NT2/D1 (cell line): Measurements from ENCODE around the gene POU2F2.
A peak's percentile ranks its signal among the peaks of the same experiment; 100 is the strongest.

ENCODE experiments used
- DNase-seq: peaks from one replicate; pipeline ENCODE4 v3.0.0-alpha.2; 2011; ENCODE audit warnings: low read depth, low spot score
- H3K27me3 ChIP-seq: 2 replicates; pipeline ENCODE4 v1.6.0; 2011; ENCODE audit warnings: mild to moderate bottlenecking; ENCODE audit not compliant: insufficient read length, insufficient read depth
- H3K36me3 ChIP-seq: 2 replicates; pipeline ENCODE4 v1.6.1; 2011; ENCODE audit warnings: mild to moderate bottlenecking, low read length, mixed read lengths; ENCODE audit not compliant: insufficient read depth, insufficient read length
- H3K4me1 ChIP-seq: 2 replicates; pipeline ENCODE4 v1.5.1; 2011; ENCODE audit not compliant: insufficient read depth, insufficient read length
- H3K4me3 ChIP-seq: 2 replicates; pipeline ENCODE4 v1.5.1; 2011; ENCODE audit warnings: low read depth; ENCODE audit not compliant: insufficient read length
- H3K9ac ChIP-seq: 2 replicates; pipeline ENCODE4 v1.6.0; 2011; ENCODE audit warnings: low read depth; ENCODE audit not compliant: insufficient read length
- H3K9me3 ChIP-seq: 2 replicates; pipeline ENCODE4 v1.5.1; 2011; ENCODE audit warnings: mild to moderate bottlenecking, low read length; ENCODE audit not compliant: insufficient read depth
- SUZ12 ChIP-seq: IDR thresholded peaks from 2 replicates; pipeline ENCODE4 v1.6.1; 2011; ENCODE audit not compliant: insufficient read length, insufficient read depth; ENCODE audit errors: extremely low read depth
- YY1 ChIP-seq: IDR thresholded peaks from 2 replicates; pipeline ENCODE4 v1.6.1; 2011; ENCODE audit not compliant: insufficient read length, insufficient read depth
- ZNF274 ChIP-seq: IDR thresholded peaks from 2 replicates; pipeline ENCODE4 v1.6.1; 2011; ENCODE audit warnings: mild to moderate bottlenecking, low read depth, low read length

Gene POU2F2

GRCh38 chr19:42075616-42076379 is 56.4 kb downstream of the POU2F2 start, which contains the start of gene ZNF574:
Gene ZNF574 (plus strand): TSS chr19:42076166. CDS start chr19:42078607, 2,441 bp downstream.
- no peak for TF ChIP-seq ZNF274
- peak; percentile 71 for TF ChIP-seq YY1
- no peak for TF ChIP-seq SUZ12
- Histone ChIP-seq H3K9me3 (no peaks in the 10 kb centered on the region), H3K4me1 (peaks cover 3% of the 10 kb centered on the region), H3K9ac (peak within 1 kb of the TSS; percentile 93), H3K27me3 (no peaks in the 10 kb centered on the region), H3K36me3 (peaks cover 34% of the 10 kb centered on the region), H3K4me3 (peak within 1 kb of the TSS; percentile 81)
- DNase-seq: peak; percentile 97

DNA sequence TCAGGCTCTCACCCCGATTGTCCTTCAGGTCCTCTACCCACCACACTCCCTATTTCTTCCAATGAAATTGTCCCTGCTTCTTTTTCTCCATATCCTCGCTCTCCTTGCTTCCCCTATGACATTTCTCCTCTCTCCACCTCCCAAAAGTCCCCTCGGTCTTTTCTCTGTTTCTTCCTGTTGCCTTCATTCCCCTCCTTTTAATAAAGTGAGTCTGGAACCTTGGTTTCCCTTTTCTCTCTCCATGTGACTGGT is 57.0 kb downstream of the POU2F2 start:
- DNase-seq: no peak
- Histone ChIP-seq H3K36me3 (peaks cover 28% of the 10 kb centered on the region), H3K4me3 (peak overlapping the region; percentile 64), H3K9me3 (no peaks in the 10 kb centered on the region), H3K27me3 (no peaks in the 10 kb centered on the region), H3K9ac (peak overlapping the region; percentile 91), H3K4me1 (peaks cover 3% of the 10 kb centered on the region)
- no peak for TF ChIP-seq YY1
- no peak for TF ChIP-seq ZNF274
- no peak for TF ChIP-seq SUZ12

- H3K4me3 ChIP-seq: peak overlapping the region; percentile 64
- DNase-seq: no peak
- peaks cover 23% of the 10 kb centered on the region for H3K36me3 ChIP-seq
- peaks cover 3% of the 10 kb centered on the region for H3K4me1 ChIP-seq
- no peaks in the 10 kb centered on the region for H3K27me3 ChIP-seq
- no peaks in the 10 kb centered on the region for H3K9me3 ChIP-seq
- H3K9ac ChIP-seq: peak overlapping the region; percentile 91
- no peak for TF ChIP-seq YY1
- TF ChIP-seq ZNF274: no peak
- no peak for TF ChIP-seq SUZ12
Measured at GRCh38 chr19:42074513-42075363, 57.5 kb downstream of the POU2F2 start.

DNA sequence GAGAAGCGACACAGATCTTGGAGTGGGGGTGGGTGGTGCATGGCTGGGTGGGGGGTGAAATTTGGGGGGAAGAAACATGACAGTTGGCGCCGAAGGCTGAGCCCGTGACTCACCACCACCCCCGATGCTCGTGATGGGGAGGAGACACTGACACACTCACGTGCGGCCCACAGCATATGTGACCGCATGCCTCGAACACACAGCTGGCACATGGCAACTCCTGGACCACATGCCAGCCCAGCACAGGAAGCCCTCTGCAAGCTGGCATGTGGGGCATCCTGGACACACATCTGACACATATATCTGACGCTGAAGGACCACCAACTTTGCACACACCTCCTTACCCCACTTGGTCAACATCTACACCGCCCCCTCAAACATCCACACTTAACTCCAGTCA is 61.0 kb downstream of the POU2F2 start:
- no peak for DNase-seq
- Histone ChIP-seq H3K27me3 (no peaks in the 10 kb centered on the region), H3K36me3 (no peaks in the 10 kb centered on the region), H3K9ac (no peak overlapping the region), H3K9me3 (no peaks in the 10 kb centered on the region), H3K4me3 (no peak overlapping the region), H3K4me1 (peaks cover 3% of the 10 kb centered on the region)
- TF ChIP-seq SUZ12: no peak

- peaks cover 3% of the 10 kb centered on the region for H3K4me1 ChIP-seq
- H3K9ac ChIP-seq: peak within 1 kb of the TSS; percentile 79
- peaks cover 8% of the 10 kb centered on the region for H3K36me3 ChIP-seq
- H3K9me3 ChIP-seq: no peaks in the 10 kb centered on the region
- no peaks in the 10 kb centered on the region for H3K27me3 ChIP-seq
- no peak for TF ChIP-seq SUZ12
- TF ChIP-seq YY1: no peak
- TF ChIP-seq ZNF274: no peak
- H3K4me3 ChIP-seq: peak within 1 kb of the TSS; percentile 47
- no peak for DNase-seq
Measured at GRCh38 chr19:42069619-42070351, 62.5 kb downstream of the POU2F2 start, which contains the start of gene GRIK5. Gene GRIK5 (minus strand): TSS chr19:42070206. CDS start chr19:42065770, 4,436 bp downstream.

DNA sequence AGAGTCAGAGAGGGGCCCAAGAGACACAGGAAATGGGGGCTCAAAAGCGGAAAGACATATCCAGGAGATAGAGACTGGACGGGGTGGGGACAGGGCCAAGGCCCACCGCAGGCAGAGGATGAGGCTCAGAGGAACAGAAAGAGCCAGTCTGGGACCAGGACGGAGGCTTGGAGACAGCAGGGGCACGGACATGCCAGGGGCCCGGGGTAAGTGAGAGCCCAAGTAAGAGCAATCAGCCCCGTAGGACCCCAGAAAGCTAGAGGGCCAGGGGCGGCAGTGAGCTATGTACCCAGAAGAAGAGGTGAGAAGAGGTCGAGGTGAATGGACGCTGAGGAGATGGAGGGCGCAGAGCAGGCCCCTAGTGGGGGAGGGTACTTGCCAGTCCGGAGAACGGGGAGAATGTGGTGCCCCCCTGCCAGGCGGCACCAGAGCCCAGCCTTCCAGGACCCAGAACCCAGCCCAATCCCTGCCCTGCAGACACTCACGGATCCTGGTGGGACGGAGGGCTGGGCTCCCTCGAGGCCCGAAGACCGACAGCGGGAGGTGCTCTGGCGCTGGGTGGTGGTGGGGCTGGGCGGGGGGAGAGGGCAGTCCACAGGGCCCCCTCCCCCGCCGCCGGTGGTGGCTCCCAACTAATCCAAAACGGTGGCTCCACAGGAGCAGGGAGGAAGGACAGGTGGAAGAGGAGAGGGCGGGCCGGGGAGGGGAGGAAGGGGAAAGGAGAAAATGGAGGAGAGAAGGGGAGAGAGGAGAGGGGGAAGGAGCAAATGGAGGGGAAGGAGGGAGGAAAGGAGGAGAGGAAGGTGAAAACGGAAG is 63.3 kb downstream of the POU2F2 start:
- no peaks in the 10 kb centered on the region for H3K9me3 ChIP-seq
- TF ChIP-seq ZNF274 (no peak), SUZ12 (no peak), YY1 (no peak)
- no peaks in the 10 kb centered on the region for H3K27me3 ChIP-seq
- H3K9ac ChIP-seq: peak overlapping the region; percentile 67
- H3K4me3 ChIP-seq: peak overlapping the region; percentile 47
- no peak for DNase-seq
- H3K4me1 ChIP-seq: peaks cover 3% of the 10 kb centered on the region
- H3K36me3 ChIP-seq: peaks cover 11% of the 10 kb centered on the region
